Right ventricle myocardium inferior (tissue), 1 donor: ENCODE data around the gene RFLNA. TPM values are rescaled to one million over a fixed set of nuclear protein-coding genes. Genes with fewer than 3 reads are reported as not detected.
A peak's percentile ranks its signal among the peaks of the same experiment; 100 is the strongest.
"Not testable (repeated sequence)": the region's sequence is repeated elsewhere in the genome, so short reads cannot be mapped to it uniquely, and the experiment has no call there.

Experiments
- ATAC-seq: fragments of 200-7000 bp; cut with Tn5 transposase; one replicate; pipeline ENCODE4 v1.9.1; 2020; ENCODE audit warnings: mild to moderate bottlenecking, moderate library complexity
- DNase-seq: peaks from one replicate; pipeline ENCODE4 v3.0.0; 2021; ENCODE audit errors: missing footprints
- intact Hi-C: fragments of 100-400 bp; cut with DNase I; formaldehyde crosslinking; loops from one replicate; pipeline ENCODE4 v1.11.0; 2022
- total RNA-seq: library from RNA; stranded (reverse); fragmentation: NEBNext Ultra II Directional; extraction: Animal tissue kit (Norgen Biotek cat#: 25700); gene quantifications from one replicate; pipeline ENCODE4 v1.2.1, GENCODE V29; 2021
- donor health status: DM: no; HTN: yes; CAD: no; lungs with severe emphysema.

RFLNA gene
- total RNA-seq, 1 donor from 2014 or later, result 0.19 TPM

DNA sequence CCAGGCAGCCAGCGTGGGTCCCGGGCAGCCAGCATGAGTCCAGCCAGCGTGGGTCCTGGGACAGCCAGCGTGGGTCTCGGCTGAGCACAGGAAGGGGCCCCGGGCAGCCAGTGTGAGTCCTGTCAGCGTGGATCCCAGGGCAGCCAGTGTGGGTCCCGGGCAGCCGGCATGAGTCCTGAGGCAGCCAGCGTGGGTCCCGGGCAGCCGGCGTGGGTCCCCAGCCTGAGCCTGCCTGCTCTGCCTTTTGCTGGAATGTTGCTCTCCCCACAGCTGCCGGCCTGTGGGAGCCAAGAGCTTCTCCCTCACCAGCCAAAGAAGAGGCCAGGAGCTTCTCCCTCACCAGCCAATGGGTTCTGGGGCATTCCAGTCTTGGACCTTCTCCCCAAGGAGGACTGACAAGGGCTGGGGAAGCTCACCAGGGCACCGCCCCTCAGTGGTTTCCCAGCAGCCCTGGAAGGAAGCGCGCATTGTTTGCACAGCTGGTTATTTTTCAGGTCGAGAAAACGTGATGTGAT lies 15.0 kb upstream of the RFLNA start:
- DNase-seq, result no peak
- ATAC-seq, result no peak
- intact Hi-C loops, result no loop called here

DNA sequence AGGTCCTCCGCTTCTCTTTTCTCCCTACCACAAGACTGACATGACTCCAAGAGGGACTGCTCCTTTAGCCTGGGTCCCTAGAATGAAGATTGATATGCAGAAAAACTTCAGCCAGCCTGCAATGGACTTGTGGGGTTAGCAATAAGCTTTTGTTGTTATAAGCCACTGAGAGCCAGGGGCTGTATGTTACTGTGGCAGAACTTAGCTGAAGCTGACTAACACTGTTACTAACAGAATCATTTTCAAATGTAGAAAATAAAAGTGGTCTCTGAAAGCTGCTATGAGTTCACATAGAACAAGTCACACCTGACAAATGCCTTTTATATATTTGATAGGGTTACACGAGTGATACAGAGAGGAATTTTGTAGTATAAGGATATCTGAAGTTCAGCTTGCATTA lies 13.6 kb upstream of the RFLNA start:
- intact Hi-C loops, result no loop called here
- DNase-seq (no peak), ATAC-seq (no peak)

DNA sequence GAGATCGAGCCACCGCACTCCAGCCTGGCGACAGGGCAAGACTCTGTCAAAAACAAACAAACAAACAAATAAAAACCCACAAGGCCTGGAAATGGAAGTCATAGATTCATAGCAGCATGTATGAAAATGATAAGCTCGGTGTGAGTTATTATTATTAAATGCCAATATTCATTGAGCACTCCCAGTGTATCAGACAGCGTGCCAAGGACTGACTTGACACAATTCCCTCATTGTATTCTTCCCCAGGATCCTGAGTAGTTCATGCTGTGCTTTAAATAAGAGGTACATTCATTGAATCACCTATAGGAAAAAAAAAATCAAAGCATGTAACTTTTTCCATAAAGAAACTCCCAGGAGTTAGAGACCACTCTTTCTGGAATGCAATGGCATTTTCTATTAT lies 12.6 kb upstream of the RFLNA start:
- intact Hi-C loops, result no loop called here
- DNase-seq, result no peak
- no peak for ATAC-seq

GRCh38 chr12:124283326-124283725 lies 11.6 kb upstream of the RFLNA start:
- ATAC-seq (no peak), DNase-seq (no peak)
- intact Hi-C loops, result no loop called here

DNA sequence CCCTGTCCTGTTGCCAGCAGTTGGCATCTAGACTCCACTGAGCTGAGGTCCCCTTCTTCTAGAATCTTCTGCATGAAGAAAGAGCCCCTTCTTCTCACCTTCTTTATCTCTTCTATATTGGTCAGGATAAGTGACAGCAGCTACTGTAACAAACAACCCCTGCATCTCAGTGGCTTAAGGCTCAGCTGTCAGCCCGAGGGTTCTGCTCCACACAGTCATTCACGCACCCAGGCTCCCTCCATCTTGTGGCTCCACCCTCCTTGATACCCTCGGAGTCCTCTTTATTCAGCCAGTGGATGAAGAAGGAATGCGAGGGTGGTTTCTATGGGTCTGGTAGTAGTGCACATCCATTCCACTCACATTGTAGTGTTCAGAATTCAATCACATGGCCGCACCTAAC lies 10.5 kb upstream of the RFLNA start:
- intact Hi-C loops, result no loop called here
- no peak for DNase-seq
- no peak for ATAC-seq

GRCh38 chr12:124286414-124286813 lies 8.5 kb upstream of the RFLNA start:
- intact Hi-C loops, result no loop called here
- DNase-seq, result no peak
- no peak for ATAC-seq

- no peak for ATAC-seq
- intact Hi-C loops, result no loop called here
- no peak for DNase-seq
Observed at GRCh38 chr12:124286971-124287370, 7.9 kb upstream of the RFLNA start.

DNA sequence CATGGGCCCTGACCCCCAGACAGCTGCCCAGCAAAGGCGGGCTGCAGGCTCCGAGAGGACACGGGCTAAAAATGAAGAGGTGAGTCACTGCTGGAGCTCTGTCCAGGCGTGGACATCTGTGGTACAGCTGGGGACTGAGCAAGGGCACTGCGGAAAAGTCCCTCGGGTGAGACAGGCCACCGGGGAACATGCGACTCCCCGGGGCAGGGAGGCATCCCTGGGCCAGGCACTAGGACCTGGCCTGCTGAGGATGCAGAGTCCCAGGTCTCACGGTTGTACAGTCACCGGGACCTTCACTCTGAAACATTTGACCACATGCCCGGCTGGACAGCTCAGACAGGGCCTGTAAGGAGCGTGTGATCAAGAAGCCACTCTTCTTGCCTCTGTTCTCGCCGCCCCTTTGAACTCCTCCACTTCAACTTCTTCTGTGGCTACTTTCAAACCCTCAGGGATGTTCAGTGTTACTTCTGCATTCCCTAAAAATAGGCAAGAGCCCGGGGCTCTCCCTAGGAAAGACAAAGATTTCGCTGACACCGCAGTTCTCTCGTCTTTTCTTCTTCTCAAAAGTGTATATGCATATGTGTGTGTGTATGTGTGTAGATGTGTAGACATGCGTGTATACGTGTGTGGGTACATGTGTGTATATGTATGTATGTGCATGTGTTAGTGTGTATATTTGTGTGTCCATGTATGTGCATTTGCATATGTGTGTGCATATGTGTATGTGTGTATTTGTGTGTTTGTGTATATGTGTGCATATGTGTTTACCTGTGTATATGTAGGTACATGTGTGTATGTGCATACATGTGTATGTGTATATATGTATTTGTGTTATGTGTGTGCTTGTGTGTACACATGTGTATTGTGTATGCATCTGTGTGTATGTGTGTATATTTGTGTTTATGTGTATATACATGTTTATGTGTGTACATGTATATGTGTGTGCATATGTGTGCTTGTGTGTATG lies 5.0 kb upstream of the RFLNA start:
- DNase-seq (no peak), ATAC-seq (peak; percentile 51)
- intact Hi-C loops, result no loop called here

DNA sequence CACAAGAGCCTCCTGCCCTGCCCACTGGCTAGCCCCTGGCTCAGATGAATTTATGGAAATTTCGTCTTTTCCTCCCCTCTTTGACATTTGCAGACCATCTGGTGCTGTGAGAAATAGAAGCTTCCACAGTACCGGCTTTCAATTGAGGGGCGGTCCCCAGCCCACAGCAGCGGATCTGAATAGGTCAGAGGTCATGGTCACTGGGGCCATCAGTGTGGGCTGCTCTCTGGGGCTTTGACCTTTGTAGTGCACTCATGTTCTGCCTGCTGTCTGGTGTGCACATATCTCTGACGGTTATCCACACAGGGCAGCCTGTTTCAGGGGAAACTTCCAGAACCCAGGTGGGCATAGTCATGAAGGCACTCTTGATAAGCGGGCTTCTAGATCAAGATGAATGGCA lies 2.5 kb upstream of the RFLNA start:
- ATAC-seq (no peak), DNase-seq (no peak)
- intact Hi-C loops, result no loop called here

GRCh38 chr12:124293286-124294003 lies 1.4 kb upstream of the RFLNA start:
- intact Hi-C loops, result no loop called here
- ATAC-seq (no peak), DNase-seq (no peak)

DNA sequence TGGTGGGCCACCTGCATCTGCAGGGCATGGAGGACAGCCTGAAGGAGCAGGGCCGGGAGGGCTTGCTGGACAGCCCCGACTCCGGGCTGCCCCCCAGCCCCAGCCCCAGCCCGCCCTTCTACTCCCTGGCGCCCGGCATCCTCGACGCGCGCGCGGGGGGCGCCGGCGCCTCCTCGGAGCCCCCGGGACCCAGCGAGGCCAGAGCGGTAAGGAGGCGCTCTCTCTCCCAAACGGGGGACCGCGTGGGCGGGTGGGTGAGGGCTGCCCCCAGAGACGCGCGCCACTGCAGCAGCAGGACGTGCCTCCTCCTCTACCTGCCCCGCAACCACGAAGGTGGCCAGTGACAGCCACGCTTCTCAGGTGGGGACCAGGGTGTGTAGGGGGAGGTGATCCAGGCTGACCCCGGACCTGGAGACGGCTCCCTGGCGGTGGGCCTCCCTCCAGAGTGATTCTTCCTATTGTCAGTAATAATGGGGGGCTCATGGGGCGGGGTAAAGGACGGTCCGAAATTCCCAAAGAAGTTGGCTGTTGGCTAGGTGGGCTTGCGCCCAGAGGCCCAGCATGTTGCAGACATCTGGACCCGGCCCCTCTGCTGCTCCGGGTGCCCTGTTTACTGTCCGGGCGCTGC lies 652 bp downstream of the RFLNA start:
- intact Hi-C loops, result no loop called here
- ATAC-seq (no peak), DNase-seq (no peak)

GRCh38 chr12:124296295-124296915 lies 1.5 kb downstream of the RFLNA start:
- ATAC-seq (no peak), DNase-seq (no peak)
- intact Hi-C loops, result no loop called here

GRCh38 chr12:124296916-124297351 lies 2.0 kb downstream of the RFLNA start:
- ATAC-seq (no peak), DNase-seq (no peak)
- intact Hi-C loops, result no loop called here

- DNase-seq (no peak), ATAC-seq (no peak)
- intact Hi-C loops, result no loop called here
Observed at GRCh38 chr12:124297389-124297788, 2.5 kb downstream of the RFLNA start.

DNA sequence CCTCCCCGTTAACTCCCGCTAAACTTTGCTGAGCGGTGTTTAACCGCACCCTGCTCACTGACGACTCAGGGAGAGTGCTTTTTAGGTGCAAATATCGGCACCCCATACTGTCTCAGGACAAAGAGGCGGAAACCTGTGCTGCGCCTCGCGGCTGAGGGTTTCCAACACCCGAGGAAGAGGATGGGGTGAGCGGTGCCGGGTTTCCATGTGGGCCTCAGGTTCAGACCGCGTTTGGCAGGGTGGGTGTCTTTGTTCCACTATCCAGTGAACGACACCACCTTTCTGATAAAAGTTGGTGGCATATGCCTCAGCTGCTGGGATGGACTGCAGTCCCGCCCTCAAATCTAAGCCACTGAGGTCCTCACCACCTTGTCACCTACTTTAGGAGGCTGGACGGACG lies 3.0 kb downstream of the RFLNA start:
- no peak for DNase-seq
- intact Hi-C loops, result no loop called here
- ATAC-seq, result no peak

GRCh38 chr12:124298685-124299410 lies 4.0 kb downstream of the RFLNA start:
- DNase-seq (no peak), ATAC-seq (no peak)
- intact Hi-C loops, result no loop called here

DNA sequence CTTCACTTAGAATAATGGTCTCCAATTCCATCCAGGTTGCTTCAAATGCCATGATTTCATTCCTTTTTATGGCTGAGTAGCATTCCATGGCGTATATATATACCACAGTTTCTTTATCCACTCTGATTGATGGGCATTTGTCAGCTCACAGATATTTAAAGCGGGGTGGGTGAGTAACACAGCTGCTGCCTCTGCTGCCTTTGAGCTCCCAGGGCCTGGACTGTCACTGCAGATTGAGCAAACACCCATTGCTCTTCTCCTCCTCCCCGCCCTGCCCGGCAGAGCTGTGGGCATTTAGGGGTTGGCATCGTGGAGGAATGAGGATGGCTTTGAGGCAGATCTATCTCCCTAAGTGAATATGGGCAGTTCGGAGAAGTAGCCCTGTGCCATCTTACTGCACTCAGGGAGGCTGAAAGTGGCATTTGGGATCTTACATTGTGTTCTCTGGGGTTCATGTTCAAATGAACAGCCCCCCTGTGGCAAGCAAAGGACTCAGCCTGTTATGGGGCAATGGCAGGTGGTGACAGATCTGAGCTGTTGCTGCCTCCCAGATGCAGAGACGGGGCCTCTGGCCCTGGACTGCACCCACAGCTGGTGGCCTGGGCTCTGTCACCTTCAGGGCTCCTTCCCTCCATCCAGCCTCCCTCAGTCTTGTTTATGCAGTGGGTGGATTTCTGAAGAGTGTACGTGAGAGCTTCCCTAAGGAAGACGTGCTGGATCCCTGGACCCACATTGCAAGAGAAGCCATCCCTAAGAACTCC lies 4.9 kb downstream of the RFLNA start:
- intact Hi-C loops, result no loop called here
- DNase-seq (no peak), ATAC-seq (no peak)

DNA sequence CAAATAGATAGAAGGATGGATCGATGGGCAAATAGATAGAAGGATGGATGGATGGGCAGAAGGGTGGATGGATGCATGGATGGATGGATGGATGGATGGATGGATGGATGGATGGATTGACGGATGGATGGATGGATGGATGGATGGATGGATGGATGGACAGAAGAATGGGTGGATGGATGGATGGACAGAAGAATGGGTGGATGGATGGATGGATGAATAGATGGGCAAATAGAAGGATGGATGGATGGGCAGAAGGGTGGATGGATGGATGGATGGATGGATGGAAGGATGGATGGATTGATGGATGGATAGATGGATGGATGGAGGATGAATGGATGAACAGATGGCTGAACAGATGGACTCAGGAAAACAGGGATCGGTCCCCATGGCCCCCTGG lies 5.8 kb downstream of the RFLNA start:
- ATAC-seq, intact Hi-C loops, DNase-seq: not testable (repeated sequence)
